ENCODE measurements around the gene WSCD1.

WSCD1 gene

DNA sequence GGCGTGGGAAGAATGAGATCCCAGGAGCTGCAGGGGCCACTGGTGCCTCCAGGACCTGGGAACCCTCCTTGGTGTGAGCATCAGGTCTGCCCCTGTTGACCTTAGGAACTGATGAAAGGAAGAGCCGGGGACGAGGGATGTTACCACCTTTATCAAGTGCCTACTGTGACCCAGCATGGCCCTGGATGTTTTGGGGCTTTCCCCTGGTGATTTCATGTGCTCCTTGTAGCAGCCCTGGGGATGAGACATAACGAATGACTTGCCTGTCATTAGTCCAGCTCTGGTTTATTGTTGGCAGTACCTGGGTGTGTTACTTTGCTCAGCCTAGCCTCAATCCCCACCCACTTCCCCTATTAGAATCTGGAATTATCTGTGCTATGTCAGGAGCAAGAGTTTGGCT is 39.9 kb downstream of the WSCD1 start:
- DNase-seq = no peak

DNA sequence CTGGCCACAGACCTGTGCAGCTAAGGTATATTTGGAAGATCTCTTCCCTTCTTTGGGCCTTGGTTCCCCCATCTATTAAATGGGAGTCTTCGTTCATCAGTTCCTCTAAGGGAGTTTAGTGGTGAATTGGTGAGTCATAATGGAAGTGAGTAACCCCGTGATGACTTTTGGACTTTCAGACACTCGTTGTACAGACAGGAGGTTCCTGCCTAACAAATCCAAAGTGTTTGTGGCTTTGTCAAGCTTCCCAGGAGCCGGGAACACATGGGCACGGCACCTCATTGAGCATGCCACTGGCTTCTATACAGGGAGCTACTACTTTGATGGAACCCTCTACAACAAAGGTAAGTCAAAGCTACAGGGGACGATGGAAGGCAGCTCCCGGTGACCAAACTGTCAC is 40.4 kb downstream of the WSCD1 start:
- DNase-seq = no peak

DNA sequence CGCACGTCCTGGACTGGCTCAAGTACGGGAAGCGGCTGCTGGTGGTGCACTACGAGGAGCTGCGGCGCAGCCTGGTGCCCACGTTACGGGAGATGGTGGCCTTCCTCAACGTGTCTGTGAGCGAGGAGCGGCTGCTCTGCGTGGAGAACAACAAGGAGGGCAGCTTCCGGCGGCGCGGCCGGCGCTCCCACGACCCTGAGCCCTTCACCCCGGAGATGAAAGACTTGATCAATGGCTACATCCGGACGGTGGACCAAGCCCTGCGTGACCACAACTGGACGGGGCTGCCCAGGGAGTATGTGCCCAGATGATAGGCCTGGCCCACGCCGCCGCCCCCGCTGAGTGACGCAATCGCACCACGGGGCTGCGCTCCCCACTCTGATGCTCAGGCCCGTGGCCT is 50.2 kb downstream of the WSCD1 start:
- no peak for DNase-seq

DNA sequence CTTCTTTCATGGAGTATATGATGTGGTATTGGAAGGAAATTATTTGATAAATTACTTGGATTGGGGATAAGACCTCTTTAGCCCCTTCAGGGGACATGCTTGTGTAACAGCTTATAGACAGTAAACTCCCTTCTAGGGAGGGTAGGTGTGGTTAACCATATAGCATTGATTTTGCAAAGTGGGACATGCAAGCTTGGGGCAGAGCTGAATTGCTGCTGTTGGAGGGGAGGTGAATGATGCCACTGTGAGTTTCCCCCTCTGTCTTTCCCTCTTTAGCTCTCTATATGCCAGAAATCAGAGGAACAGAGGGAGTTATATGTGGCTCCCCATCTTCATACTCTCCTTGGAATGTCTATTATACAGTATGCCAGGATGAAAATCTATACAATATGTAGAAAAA is 54.7 kb downstream of the WSCD1 start:
- no peak for DNase-seq

DNA sequence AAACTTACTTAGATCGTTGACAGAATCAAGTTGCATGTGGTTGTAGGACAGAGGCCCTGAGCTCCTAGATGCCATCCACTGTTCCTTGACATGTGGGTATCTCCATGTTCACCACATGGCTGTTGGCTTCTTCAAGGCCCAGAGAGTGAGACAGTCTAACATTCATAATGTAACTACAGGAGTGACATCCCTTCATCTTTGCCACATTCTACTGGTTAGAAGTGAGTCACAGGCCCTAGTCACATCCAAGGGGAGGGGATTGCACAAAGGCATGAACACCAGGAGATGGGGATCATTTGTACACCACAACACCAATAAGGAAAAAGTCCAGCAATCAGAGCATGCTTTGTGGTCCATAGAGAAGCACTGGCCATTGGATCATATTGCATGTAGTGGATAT is 56.6 kb downstream of the WSCD1 start:
- no peak for DNase-seq

DNA sequence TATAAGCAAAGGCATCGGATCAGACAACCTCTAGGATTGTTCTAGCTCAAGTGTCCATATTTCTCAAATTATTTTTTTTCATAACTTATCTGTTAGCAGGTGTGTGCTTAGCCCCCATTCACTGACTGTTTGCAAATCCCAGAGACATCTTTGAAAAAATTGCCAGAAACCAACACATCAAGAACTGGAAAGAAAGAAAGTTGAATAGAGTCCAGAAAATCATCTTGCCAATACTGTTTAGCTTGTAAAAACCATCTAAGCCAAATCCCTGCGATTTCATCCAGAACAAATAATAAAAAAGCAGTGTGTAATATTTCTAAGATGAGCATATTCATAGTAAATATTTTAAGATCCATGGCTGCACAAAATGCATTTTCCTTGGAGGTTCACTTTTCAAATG is 64.5 kb downstream of the WSCD1 start:
- no peak for DNase-seq

DNA sequence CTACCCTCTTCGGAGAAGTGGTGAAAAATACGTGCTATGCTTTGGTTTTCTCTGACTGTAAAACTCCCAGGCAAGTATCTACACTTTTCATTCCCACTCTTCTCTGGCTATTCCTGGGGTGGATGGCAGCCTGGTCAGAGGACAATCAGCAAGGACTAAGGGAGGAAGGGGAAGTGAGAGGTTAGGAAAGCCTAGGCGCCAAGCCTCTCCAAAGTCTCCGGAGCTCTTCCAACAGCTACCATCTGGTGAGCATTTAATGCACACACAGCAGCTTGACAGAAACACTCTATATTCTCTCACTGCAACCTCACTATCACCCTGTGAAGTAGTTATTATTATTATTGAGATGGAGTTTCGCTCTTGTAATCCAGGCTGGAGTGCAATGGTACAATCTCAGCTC is 65.1 kb downstream of the WSCD1 start:
- no peak for DNase-seq

DNA sequence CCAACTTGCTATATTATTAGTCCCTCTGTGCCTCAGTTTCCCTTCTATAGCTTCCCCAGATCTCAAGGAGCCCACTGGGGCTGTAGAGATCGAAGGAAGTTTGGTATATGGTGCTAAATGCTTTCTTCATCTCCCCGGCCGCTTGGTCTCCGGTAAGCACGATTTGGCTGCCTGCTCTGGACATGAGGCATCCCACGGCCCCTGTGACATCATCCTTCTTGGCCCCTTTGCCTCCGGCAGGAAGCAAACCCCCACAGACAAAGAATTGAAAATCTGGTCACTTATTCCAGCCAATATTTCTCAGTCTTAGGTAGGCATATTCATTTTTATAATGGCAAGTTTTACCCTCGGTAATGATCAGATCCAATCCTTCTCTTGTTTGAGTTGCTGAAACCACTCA is 65.8 kb downstream of the WSCD1 start:
- no peak for DNase-seq

DNA sequence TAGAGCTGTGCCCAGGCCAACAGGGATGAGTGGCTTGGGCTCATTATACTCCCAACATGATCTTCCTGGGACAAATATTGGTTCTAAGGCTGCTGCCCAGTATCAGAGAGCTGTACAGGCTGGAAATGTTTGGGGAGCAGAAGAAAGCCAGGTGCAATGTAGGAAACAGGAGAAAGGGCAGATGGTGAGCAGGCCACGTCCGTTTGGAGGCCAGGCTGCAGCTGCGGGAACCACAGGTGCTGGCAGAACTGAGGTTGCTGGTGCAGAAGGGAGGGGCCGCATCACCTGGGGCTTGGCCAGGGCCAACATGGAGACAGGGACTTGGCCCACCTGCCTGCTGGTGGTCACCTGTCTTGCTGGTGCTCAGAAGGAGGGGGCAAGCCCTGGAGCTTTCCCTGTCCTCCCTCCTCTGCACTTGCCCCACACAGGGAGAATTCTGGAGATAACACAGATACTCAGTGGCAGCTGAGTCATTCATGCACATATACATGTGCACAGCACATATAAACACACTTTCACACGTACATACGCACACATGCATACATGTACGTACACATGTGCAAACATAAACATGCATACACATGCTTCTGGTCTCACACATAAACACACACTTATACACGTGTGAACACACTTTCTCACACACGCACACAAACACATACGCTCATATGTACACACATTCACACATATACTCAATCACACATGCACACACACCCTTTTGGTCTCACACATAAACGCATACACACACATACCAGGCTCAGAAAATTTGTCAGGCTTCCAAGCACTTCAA is 67.7 kb downstream of the WSCD1 start:
- no peak for DNase-seq

DNA sequence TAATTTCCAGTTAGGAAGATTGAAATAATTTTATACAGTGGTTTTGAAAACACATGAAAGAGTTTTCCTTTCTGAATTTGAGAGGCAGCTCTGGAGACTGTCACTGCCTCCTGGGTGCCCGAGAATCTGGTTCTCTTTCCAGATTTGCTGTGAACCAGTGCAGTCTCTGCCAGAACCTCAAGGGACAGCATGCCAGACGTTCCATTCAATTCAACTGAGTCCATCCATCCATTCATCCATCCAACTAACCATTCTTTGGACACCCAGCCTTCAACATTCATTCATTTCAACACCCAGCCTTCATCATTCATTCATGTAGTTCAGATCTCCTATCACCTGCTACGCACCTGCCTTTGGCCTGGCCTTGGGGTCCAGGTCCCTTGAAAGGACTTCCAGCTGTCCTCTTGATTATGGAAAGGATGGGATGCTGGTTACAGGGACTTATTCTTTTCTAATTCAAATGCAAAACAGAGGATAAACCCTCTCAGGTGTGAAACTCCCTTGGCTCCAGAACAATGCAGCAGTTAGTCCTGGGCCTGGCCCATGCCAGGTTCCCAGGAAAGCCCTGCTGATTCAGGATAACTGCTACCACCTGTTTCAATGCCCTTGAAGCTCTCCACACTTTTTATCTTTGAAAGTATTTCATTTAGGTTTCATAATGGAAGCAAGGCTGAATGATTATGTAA is 68.7 kb downstream of the WSCD1 start:
- DNase-seq = no peak

DNA sequence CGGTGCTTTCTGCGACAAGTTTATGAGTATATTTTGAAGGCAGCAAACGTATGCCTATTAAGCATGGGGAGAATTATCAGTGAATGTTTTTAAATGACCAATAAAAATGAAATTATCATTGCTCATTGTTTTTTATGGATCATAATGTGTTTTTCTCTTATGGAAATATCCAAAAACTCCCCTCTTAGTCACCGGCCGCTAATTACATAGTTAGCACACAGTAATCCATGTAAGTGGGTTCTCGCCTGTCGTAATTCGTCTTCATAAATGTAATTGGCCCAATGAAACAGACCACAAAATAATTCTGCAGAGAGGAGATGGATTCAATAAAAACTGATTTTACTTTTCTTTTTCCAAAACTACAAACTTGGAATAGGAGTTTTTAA is 69.3 kb downstream of the WSCD1 start:
- no peak for DNase-seq

DNA sequence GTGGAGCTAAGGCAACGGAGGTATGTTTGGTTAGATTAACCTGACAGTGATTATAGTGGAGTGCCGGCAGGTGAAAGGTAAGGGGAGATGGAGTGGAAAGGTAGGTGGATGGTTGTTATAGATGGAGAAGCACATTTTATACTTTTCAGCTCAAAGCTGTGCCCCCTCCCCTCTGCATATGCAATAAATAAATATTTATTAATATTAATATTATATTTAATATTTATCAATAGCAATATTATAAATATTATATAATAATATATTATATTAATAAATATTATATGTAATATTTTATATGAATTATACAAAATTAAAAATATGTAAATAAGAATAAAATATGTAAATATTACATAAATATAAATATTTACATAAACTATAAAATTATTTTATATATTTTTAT is 70.0 kb downstream of the WSCD1 start:
- DNase-seq = no peak

DNA sequence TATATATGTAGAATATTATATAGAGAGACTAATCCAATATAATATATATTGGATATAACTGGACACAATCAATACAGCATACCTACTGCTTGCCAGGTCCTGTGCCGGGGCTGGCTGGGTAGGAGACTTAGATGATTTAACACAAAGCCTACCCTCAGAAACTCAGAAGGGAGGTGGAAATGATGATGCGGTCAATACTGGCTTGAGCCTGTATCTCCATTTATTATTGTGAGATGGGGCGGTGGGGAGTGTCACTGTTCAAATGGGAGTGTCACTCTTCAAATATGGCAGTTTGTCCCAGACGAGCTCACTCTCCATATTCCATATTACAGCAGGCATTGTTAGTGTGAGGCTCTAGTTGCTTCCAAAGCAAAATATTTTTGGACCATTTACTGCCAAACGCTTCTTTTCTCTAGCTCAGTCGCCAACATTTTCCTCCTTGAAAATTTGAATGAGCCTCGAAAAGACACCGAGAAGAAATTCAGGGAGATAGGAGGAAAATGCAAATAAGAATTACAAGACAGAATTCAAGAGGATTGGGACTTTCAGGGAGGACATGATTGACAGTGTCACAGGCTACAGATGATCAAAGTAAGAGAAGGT is 70.7 kb downstream of the WSCD1 start:
- no peak for DNase-seq

DNA sequence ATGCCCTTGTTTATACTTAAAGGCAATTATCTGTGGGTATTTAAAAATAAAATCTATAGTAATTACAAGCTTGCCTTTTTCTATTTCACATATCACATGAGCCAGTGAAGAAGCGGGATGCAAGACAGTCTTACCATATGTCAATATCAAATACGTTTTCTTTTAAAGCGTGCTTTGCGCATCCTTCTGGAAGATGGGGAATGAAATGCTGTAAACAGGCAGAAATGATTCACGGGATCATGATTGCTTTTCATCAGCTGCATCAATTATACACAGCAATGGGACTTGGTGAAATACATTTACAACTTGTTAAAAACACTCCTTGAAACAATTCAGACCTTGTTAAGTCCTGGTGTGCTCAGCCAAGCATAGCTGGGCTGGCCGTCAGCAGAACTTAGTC is 72.5 kb downstream of the WSCD1 start:
- DNase-seq = no peak

DNA sequence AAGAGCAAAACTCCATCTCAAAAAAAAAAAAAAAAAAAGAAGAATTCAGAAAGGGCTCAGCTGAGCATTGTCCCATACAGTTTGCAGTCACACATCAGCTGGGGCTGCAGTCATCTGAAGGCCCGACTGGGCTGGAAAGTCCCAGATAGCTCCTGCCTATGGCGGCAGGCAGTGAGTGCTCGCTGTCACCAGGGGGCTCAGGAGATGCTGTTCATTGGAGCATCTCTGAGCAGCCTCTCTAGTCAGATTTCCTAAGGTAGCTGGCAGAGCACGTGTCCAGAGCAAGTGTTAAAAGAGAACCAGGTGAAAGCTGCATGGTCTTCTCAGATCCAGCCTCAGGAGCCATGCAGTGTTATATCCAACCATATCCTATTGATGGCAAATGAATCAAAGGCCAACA is 75.8 kb downstream of the WSCD1 start:
- DNase-seq = no peak

DNA sequence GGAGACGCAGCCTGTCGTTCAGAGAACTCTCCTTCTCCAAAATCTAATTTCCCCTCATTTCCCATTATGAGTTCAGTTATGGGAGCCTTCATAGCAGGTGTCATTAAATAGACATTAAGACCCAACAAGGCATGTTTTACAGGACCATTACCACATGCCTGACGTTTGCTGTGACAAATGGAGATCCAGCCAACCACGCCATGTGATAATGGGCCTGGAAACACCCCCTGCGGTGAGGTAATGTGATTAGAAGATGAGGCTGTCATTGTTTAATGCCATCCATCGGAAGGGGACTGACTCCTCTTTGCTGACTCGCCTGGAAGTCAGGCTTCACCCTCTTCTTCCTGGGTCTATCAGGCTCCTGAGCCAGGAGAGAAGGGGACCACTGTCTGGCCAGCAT is 76.9 kb downstream of the WSCD1 start:
- no peak for DNase-seq

DNA sequence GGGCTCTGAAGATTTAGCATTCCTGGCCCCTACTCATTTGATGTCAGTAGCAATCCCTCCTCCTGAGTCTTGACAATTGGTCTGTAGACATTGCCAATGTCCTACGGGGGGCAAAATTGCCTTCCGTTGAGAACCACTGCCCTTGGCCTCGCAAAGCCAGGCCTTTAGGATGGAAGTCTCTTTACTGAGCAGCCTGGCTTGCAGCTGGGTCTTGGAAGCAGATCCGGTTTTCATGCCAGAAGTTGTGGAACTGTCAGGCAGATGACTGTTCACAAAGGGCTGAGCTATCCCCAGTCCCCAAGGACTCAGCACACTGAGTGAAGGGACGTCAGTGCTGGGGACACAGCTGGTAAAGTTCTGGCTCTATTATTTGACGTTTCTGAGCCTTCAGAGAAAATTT is 83.2 kb downstream of the WSCD1 start:
- DNase-seq = no peak

DNA sequence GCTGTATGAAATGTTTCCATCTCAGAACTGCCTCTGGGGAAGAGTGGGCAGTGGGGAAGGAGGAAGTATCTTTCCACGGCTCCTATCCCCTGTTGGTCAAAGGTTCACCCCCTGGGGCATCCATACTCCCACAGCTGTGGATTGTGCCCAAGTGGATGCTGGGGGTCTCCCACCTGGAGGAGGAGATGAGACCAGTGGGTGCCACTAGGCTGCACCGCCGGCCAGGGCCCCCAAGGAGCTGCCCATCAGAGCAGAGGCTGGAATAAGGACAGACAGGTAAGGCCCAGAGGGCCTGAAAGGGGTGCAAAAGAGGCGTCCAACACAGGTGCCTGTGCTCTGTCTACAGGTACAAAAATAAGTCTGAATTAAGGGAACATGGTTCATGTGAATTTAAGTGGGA is 87.5 kb downstream of the WSCD1 start:
- DNase-seq = no peak

DNA sequence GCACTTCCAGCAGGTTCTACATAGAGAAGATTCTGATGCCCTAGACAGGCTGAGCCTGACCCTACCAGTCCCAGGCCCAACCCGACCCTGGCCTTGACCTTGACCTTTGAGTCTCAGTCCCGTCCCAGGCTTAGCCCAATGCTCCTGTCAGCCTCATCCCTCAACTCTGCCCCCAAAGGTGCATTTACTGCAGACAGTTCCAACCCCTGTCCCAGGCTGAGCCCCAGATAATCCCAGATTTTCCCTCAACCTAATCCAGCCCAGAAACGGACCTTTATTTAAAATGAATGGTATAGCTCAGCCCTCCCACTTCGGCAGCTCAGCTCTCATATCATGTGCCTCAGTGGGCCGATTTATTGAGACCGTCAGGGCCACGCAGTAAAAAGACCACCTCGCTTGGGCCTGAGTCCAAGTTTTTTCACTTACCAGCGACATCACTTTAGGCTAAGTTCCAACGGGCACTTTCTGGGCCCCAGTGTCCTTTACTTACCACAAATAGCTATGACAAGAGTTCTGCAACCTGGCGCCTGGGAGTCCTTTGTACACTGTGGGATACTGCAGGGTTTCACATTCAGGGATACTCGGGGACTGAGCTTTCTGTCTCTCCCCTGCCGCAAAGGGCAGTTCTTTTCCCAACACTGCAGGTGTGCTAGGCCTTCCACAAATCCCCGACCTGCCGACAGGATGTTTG is 89.5 kb downstream of the WSCD1 start:
- no peak for DNase-seq

DNA sequence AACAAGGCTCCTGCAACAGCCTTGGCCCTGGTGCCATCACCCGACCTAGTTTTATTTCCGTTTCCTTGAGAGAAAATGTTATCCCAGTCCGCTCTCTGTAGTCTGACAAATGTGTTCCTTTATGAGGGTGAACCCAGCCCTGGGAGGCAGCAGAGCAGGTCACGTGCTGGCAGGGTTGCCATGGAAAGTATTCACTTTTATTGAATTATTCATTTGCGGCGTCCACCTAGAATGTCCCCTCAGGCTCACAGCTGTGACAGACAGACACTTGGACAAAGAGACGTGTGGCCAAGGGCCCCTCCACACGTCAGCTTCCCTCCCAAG is 90.0 kb downstream of the WSCD1 start:
- no peak for DNase-seq

DNA sequence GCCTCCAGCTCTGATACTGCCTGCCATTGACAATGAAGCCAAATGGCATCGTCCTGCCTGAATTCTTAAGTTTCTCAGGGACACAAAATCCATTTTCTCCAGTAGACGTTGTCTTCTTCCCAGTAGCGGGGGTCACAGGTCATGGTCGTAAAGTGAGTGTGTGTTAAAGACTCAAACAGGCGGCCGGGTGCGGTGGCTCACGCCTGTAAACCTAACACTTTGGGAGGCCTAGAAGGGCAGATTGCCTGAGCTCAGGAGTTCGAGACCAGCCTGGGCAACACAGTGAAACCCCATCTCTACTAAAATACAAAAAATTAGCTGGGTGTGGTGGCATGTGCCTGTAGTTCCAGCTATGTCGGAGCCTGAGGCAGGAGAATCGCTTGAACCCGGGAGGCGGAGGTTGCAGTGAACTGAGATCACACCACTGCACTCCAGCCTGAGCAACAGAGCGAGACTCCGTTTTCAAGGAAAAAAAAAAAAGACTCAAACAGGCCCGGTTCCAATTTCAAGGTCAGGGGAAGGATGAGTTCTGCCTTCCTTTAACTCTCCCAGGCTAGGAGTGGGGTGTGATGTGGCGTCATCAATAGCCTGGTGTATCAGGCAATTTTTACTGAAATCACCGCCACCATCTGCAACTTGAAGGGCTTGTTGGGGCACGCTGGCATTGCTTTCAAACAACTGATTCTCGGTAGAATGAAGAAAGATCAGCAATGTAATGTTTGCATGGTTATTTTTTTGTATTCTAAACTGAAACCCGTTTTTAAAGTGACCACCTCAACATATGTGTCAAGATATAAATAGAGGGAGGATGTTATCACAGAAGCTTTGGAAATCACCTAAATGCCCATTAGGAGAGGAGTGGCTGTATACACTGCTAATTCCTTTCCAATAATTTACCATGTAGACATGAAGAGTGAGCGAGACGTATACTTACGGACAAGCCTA is 91.0 kb downstream of the WSCD1 start:
- DNase-seq = no peak

DNA sequence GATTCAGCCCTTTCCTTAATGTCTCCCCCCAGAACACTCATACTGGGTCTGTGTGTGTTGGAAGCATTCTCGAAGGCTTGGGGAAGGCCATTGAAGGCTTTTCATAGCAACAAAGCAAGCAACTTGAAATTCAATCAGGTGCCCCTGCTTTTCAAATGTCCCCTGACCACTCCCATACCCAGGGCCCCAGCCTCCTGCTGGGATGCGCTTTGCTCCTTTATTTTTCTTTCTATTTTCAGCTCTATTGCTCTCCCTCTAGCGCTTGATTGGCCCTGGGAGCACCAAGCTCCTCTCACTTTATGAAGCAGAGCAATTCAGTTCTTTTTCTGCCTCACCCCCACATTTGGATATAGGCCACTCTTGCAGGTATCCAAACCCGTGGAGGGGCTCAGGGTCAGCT is 92.0 kb downstream of the WSCD1 start:
- no peak for DNase-seq

DNA sequence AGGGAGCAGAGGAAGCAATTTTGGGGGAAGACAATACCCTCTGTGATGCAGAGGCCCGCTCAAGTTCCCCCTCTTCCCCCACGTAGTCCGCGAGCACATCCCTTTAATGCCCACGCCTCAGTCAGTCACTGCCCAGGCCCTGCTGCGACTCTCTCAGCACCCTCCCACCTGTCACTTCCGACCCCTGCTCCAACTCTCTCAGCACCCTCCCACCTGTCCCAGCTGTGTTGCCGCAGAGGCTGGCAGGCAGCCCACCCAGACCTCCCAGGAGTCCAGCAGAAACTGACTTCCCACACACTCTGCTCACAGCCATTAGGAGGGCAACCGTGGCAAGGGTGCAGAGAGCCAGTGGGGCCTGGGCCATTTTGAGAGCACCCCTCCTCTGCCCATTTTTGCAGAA is 92.7 kb downstream of the WSCD1 start:
- no peak for DNase-seq
